GM06990 (cell line): ENCODE data around the gene CEP76.

Source experiments
- DNase-seq: peaks from one replicate; pipeline ENCODE4 v3.0.0-alpha.2; 2011; ENCODE audit not compliant: insufficient read length; ENCODE audit errors: extremely low read depth
- H3K27me3 ChIP-seq: replicated peaks from 2 replicates; pipeline ENCODE4 v1.6.0; 2011; ENCODE audit warnings: low read length; ENCODE audit not compliant: control insufficient read depth, insufficient read depth
- H3K36me3 ChIP-seq: 2 replicates; pipeline ENCODE4 v1.5.1; 2011; ENCODE audit warnings: low read length; ENCODE audit not compliant: control insufficient read depth, insufficient read depth
- H3K4me3 ChIP-seq: replicated peaks from 2 replicates; pipeline ENCODE4 v1.5.1; 2011; ENCODE audit warnings: low read depth, mild to moderate bottlenecking, control low read depth, low read length
- TF ChIP-seq, protein P1 (sequence below): IDR thresholded peaks from 2 replicates; pipeline ENCODE4 v1.5.1; 2011; ENCODE audit warnings: low read length, control low read depth, mild to moderate bottlenecking, inconsistent platforms; ENCODE audit not compliant: insufficient read depth, poor library complexity, severe bottlenecking

CEP76 gene

DNA sequence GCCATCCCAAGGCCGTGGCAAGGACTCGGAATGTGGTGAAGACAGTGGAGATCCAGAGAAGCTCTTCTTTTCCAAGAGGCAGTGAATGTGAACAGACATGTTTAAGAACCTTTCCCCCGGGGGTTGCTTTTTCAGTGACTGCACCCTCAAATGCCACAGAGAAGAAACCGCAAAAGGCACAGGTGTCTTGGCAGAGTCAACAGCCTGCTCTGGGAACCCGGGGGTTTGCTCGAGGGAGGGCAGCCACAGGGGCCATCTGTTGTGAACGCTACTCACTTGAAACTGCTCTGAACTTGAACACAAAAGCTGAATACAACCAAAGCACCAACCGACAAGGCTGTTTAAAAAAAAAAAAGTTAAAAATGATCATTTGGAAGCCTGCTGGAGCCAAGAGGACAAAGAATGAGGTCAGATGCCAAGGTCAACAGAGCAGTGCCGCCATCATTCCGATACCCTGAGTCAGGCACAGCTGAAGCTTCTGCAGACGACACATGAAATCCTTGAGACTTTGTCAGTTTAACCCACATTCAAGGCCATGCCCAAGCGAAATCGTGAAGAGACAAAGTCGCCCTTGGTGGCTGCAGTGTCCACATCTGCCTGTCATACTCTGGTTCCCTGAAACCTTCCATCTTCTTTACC, 47.7 kb upstream of the CEP76 start:
- TF ChIP-seq, protein P1, sequence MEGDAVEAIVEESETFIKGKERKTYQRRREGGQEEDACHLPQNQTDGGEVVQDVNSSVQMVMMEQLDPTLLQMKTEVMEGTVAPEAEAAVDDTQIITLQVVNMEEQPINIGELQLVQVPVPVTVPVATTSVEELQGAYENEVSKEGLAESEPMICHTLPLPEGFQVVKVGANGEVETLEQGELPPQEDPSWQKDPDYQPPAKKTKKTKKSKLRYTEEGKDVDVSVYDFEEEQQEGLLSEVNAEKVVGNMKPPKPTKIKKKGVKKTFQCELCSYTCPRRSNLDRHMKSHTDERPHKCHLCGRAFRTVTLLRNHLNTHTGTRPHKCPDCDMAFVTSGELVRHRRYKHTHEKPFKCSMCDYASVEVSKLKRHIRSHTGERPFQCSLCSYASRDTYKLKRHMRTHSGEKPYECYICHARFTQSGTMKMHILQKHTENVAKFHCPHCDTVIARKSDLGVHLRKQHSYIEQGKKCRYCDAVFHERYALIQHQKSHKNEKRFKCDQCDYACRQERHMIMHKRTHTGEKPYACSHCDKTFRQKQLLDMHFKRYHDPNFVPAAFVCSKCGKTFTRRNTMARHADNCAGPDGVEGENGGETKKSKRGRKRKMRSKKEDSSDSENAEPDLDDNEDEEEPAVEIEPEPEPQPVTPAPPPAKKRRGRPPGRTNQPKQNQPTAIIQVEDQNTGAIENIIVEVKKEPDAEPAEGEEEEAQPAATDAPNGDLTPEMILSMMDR, result no peak
- Histone ChIP-seq H3K4me3 (no peak overlapping the region), H3K27me3 (no peaks in the 10 kb centered on the region), H3K36me3 (no peaks in the 10 kb centered on the region)
- DNase-seq, result peak; percentile 49

DNA sequence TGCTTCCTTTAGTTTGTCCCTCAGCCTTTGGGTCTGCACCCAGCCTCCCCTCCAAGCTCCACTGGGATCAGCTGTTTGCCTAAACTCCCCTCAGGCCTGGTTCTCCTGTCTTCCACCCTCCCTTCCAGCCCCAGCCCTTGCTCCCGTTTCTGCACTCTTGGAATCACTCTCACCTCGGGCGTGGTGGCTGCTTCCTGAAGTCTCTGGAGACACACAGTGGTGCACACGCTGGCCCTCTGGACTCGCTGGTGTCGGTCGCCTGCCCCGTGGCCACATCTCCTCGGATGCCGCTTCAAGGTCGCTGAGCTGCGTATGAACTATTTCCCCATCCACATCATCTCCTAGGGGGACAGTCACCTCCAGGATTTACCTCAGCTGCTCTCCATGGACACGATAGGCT, 46.6 kb upstream of the CEP76 start:
- DNase-seq, result no peak
- TF ChIP-seq, protein P1, result no peak
- Histone ChIP-seq H3K27me3 (no peaks in the 10 kb centered on the region), H3K36me3 (no peaks in the 10 kb centered on the region), H3K4me3 (no peak overlapping the region)

DNA sequence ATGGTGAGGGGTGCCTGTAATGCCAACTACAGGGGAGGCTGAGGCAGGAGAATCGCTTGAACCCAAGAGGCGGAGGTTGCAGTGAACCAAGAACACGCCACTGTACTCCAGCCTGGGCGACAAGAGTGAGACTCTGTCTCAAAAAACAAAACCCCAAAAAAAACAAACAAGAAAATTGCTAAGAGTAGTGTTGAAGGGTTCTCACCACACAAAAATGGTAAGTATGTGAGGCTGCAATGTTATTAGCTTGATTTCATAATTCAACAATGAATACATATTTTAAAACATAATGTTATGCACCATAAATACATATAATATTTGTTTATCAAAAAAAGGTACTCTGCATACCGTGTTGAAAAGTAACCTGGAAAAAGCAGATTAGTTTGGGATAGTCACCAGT, 46.1 kb upstream of the CEP76 start:
- H3K36me3 ChIP-seq, result no peaks in the 10 kb centered on the region
- H3K27me3 ChIP-seq, result no peaks in the 10 kb centered on the region
- TF ChIP-seq, protein P1, result no peak
- no peak overlapping the region for H3K4me3 ChIP-seq
- no peak for DNase-seq

DNA sequence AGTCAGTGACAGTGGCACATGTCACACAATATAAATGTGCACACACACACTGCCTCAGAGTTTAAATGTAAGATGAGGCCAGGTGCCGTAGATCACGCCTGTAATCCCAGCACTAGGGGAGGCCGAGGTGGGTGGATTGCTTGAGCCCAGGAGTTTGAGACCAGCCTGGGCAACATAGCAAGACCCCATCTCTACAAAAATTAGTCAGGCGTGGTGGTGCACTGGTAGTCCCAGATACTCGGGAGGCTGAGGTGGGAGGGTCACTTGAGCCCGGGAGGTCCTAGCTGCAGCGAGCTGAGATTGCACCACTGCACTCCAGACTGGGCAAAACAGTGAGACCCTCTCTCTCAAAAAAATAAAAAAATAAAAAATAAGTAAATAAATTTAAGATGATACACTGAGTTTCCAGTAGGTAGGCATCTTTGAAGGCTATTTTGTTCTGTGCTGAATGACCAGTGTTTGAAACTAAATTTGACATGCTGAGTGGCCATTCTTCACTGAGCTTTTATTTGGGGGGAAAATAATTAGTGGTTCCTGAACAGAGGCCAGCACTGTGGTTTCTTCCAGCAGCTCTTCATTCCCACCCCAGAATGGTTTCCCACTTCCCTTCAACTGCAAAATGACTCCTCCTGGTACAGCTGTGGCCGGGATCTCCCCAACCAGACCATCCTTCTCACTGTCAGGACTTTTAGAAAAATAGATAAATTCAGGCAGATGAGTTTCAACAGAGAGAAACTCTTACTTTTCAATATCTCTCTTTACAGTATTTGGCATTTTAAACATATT, 45.2 kb upstream of the CEP76 start:
- DNase-seq, result no peak

DNA sequence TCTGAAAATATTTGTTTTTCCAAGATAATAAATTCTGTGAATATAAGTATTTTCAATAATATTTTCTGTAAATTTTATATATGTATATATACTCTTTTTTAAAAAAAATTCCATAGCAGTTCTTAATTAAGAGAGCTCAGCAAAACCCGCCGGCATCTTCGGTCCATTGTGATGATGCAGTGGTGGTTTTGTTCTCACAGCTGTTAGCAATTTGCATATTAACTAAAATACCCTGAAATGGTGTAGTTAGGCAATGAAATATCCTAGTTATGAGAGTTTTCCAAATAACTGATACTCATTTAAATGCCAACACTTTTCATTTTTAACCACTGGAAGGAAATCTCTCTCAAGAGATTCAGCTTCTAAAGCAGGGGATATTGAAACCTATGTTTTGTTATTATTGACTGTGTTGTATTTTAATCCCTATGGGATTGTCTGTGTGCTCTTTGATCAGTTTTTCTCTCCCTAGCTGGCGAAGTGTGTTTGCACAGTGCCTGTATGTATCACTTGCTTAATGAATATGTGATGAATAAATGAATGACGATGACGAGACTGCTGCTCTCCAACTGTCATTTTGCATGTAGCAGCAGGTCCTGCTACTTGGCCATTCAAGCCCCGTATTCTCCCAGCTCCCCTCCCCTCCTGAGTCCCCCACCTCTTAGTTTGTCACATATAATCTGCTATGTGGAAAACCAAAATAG, 42.7 kb upstream of the CEP76 start:
- Histone ChIP-seq H3K27me3 (no peaks in the 10 kb centered on the region), H3K36me3 (no peaks in the 10 kb centered on the region), H3K4me3 (no peak overlapping the region)
- no peak for DNase-seq
- TF ChIP-seq, protein P1, result no peak

More for the DNA sequence above, 45.2 kb upstream of the CEP76 start:
- TF ChIP-seq, protein P1, result no peak
- Histone ChIP-seq H3K4me3 (no peak overlapping the region), H3K36me3 (no peaks in the 10 kb centered on the region), H3K27me3 (no peaks in the 10 kb centered on the region)
